ENCODE measurements around the gene C4orf46. TPM values are rescaled to one million over a fixed set of nuclear protein-coding genes. Genes with fewer than 3 reads are reported as not detected.

C4orf46 gene
- total RNA-seq, 2 donors from 2014 or later, result 4.3 to 8.1 TPM

GRCh38 chr4:158644356-158644755 lies 27.3 kb downstream of the C4orf46 start:
- WGBS, result 62% methylated on average over 5 of the region's 5 CpGs
- Histone ChIP-seq H3K4me1 (replicated peaks) (no peaks in the 10 kb centered on the region), H3K27me3 (replicated peaks; ENCODE audit: insufficient read depth) (no peaks in the 10 kb centered on the region), H3K27ac (no peak overlapping the region), H3K4me3 (no peak overlapping the region), H3K36me3 (no peaks in the 10 kb centered on the region), H3K9me3 (no peaks in the 10 kb centered on the region)
- TF ChIP-seq POLR2A (IDR thresholded peaks at IDR 0.05), result no peak
- no peak for TF ChIP-seq POLR2AphosphoS5 (IDR thresholded peaks at IDR 0.05)
- TF ChIP-seq CTCF (IDR thresholded peaks at IDR 0.05), result no peak
- intact Hi-C loops (cut with DNase I), result no loop called here
- DNase-seq (ENCODE audit: low spot score), result no peak

- H3K4me1 ChIP-seq (replicated peaks), result no peaks in the 10 kb centered on the region
- no peaks in the 10 kb centered on the region for H3K27me3 ChIP-seq (replicated peaks; ENCODE audit: insufficient read depth)
- intact Hi-C loops (cut with DNase I), result no loop called here
- H3K36me3 ChIP-seq, result no peaks in the 10 kb centered on the region
- no peak for DNase-seq (ENCODE audit: low spot score)
- H3K9me3 ChIP-seq, result no peaks in the 10 kb centered on the region
- H3K27ac ChIP-seq, result no peak overlapping the region
- H3K4me3 ChIP-seq, result no peak overlapping the region
- 70% methylated on average over 1 of the region's 1 CpG for WGBS
- TF ChIP-seq POLR2AphosphoS5 (IDR thresholded peaks at IDR 0.05) (no peak), CTCF (IDR thresholded peaks at IDR 0.05) (no peak), POLR2A (IDR thresholded peaks at IDR 0.05) (no peak)
Observed at GRCh38 chr4:158636619-158637018, 35.1 kb downstream of the C4orf46 start.

- no peak for DNase-seq (ENCODE audit: low spot score)
- Histone ChIP-seq H3K4me3 (no peak overlapping the region), H3K27me3 (replicated peaks; ENCODE audit: insufficient read depth) (no peaks in the 10 kb centered on the region), H3K36me3 (no peaks in the 10 kb centered on the region), H3K9me3 (no peaks in the 10 kb centered on the region), H3K27ac (no peak overlapping the region), H3K4me1 (replicated peaks) (no peaks in the 10 kb centered on the region)
- intact Hi-C loops (cut with DNase I), result no loop called here
- 5% methylated on average over 1 of the region's 1 CpG for WGBS
- TF ChIP-seq POLR2AphosphoS5 (IDR thresholded peaks at IDR 0.05), result no peak
- TF ChIP-seq CTCF (IDR thresholded peaks at IDR 0.05), result no peak
- no peak for TF ChIP-seq POLR2A (IDR thresholded peaks at IDR 0.05)
Observed at GRCh38 chr4:158630893-158631292, 40.8 kb downstream of the C4orf46 start.

DNA sequence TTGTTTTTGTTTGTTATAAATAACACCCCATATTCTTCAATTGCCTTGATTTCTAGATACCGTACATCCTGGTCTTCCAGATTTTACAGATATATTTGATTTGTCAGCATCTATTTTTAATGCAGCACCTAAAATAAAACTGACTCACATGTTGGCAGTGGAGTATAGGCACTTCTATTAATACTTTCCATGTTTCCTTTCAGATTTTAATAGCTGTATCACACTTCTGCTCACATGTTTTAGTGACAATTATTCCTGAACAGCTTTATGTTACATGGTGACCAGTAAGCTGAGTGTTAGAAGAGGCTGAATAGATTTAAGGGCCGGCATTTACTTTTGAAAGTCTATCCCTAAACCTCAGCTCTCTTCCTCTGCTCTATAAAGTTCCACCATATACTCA lies 46.1 kb downstream of the C4orf46 start:
- Histone ChIP-seq H3K4me1 (replicated peaks) (no peaks in the 10 kb centered on the region), H3K27me3 (replicated peaks; ENCODE audit: insufficient read depth) (no peaks in the 10 kb centered on the region), H3K27ac (no peak overlapping the region), H3K36me3 (no peaks in the 10 kb centered on the region), H3K4me3 (no peak overlapping the region), H3K9me3 (no peaks in the 10 kb centered on the region)
- WGBS, result 56% methylated on average over 2 of the region's 2 CpGs
- intact Hi-C loops (cut with DNase I), result loop anchor here (5.0 to 10.0 kb wide), 2 partner anchors 363 to 631 kb away; no protein-coding TSS in a partner anchor
- no peak for TF ChIP-seq POLR2AphosphoS5 (IDR thresholded peaks at IDR 0.05)
- no peak for TF ChIP-seq POLR2A (IDR thresholded peaks at IDR 0.05)
- no peak for TF ChIP-seq CTCF (IDR thresholded peaks at IDR 0.05)
- no peak for DNase-seq (ENCODE audit: low spot score)

- Histone ChIP-seq H3K4me3 (no peak overlapping the region), H3K4me1 (replicated peaks) (no peaks in the 10 kb centered on the region), H3K9me3 (no peaks in the 10 kb centered on the region), H3K27me3 (replicated peaks; ENCODE audit: insufficient read depth) (no peaks in the 10 kb centered on the region), H3K36me3 (no peaks in the 10 kb centered on the region), H3K27ac (no peak overlapping the region)
- intact Hi-C loops (cut with DNase I), result loop anchor here (5.0 to 10.0 kb wide), 2 partner anchors 363 to 630 kb away; no protein-coding TSS in a partner anchor
- no peak for DNase-seq (ENCODE audit: low spot score)
- WGBS, result 17% methylated on average over 3 of the region's 3 CpGs
- TF ChIP-seq POLR2AphosphoS5 (IDR thresholded peaks at IDR 0.05), result no peak
- TF ChIP-seq CTCF (IDR thresholded peaks at IDR 0.05), result peak; percentile 39 to 68 (median 60)
Observed at GRCh38 chr4:158624889-158625478, 46.7 kb downstream of the C4orf46 start.

All from prostate gland (tissue), 2 donors.